ENCODE measurements around the gene AIMP1. TPM values are rescaled to one million over a fixed set of nuclear protein-coding genes. Genes with fewer than 3 reads are reported as not detected.

AIMP1 gene
- total RNA-seq, 1 donor from 2014 or later = 36.3 TPM

DNA sequence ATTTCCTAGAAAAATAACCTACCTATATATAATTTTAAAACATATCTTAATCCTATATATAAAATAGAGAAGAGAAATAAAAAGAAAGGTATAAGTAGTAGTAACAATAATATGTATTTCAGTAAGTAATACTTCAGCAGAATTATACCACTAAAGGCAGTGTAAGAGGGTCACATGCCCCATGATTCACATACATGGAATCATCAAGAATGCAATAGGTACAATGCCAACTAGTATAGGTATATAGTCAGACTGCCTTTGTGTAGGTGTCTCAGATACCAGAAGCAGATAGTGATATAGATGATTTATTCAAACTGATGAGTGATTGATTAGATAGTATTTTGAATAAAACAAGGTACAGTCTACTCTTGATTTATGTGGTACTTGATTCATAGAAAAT is 9.4 kb downstream of the AIMP1 start:
- no peak for TF ChIP-seq CTCF (IDR thresholded peaks at IDR 0.05; ENCODE audit: unreplicated experiment)
- H3K27ac Mint-ChIP-seq = no peak overlapping the region
- no peak overlapping the region for H3K4me3 Mint-ChIP-seq (ENCODE audit: low read depth)
- DNase-seq (ENCODE audit: low spot score, unreplicated experiment) = no peak
- H3K27me3 Mint-ChIP-seq = no peaks in the 10 kb centered on the region
- H3K9me3 Mint-ChIP-seq (ENCODE audit: low read depth) = no peaks in the 10 kb centered on the region
- H3K4me1 Mint-ChIP-seq (ENCODE audit: low read depth) = peaks cover 4% of the 10 kb centered on the region
- H3K36me3 Mint-ChIP-seq (ENCODE audit: insufficient read depth) = peaks cover 15% of the 10 kb centered on the region

- peaks cover 4% of the 10 kb centered on the region for H3K4me1 Mint-ChIP-seq (ENCODE audit: low read depth)
- TF ChIP-seq CTCF (IDR thresholded peaks at IDR 0.05; ENCODE audit: unreplicated experiment) = peak; percentile 75
- peaks cover 15% of the 10 kb centered on the region for H3K36me3 Mint-ChIP-seq (ENCODE audit: insufficient read depth)
- DNase-seq (ENCODE audit: low spot score, unreplicated experiment) = no peak
- no peak overlapping the region for H3K4me3 Mint-ChIP-seq (ENCODE audit: low read depth)
- no peak overlapping the region for H3K27ac Mint-ChIP-seq
- H3K9me3 Mint-ChIP-seq (ENCODE audit: low read depth) = no peaks in the 10 kb centered on the region
- H3K27me3 Mint-ChIP-seq = no peaks in the 10 kb centered on the region
Measured at GRCh38 chr4:106329041-106329618, 12.8 kb downstream of the AIMP1 start.

DNA sequence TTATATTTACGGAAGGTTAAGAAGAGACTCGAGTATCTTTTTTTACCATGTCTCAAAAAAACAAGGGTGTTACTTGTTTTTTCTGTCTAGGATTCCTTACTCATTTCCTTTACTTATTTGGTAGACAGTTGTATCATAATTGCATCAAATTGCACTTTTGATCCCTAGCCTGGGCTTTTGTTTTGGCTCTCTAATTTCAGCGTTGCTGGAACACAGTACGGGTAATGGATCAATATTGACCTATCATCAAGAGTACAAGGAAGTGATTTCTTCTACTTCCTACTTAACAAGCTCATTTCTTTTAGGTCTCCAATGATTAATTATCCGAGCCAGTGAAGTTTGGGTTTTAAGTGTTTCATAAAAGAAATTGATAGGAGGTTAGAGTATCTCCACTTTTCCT is 16.8 kb downstream of the AIMP1 start:
- no peak overlapping the region for H3K4me3 Mint-ChIP-seq (ENCODE audit: low read depth)
- peaks cover 4% of the 10 kb centered on the region for H3K4me1 Mint-ChIP-seq (ENCODE audit: low read depth)
- peaks cover 4% of the 10 kb centered on the region for H3K9me3 Mint-ChIP-seq (ENCODE audit: low read depth)
- H3K27ac Mint-ChIP-seq = peak overlapping the region; percentile 73
- TF ChIP-seq CTCF (IDR thresholded peaks at IDR 0.05; ENCODE audit: unreplicated experiment) = no peak
- H3K27me3 Mint-ChIP-seq = no peaks in the 10 kb centered on the region
- H3K36me3 Mint-ChIP-seq (ENCODE audit: insufficient read depth) = peaks cover 35% of the 10 kb centered on the region
- DNase-seq (ENCODE audit: low spot score, unreplicated experiment) = no peak

- Mint-ChIP-seq H3K4me3 (ENCODE audit: low read depth) (no peak overlapping the region), H3K4me1 (ENCODE audit: low read depth) (peaks cover 4% of the 10 kb centered on the region), H3K9me3 (ENCODE audit: low read depth) (peaks cover 4% of the 10 kb centered on the region), H3K36me3 (ENCODE audit: insufficient read depth) (peaks cover 49% of the 10 kb centered on the region), H3K27me3 (no peaks in the 10 kb centered on the region), H3K27ac (no peak overlapping the region)
- TF ChIP-seq CTCF (IDR thresholded peaks at IDR 0.05; ENCODE audit: unreplicated experiment) = no peak
- DNase-seq (ENCODE audit: low spot score, unreplicated experiment) = no peak
Measured at GRCh38 chr4:106334741-106335470, 18.6 kb downstream of the AIMP1 start.

DNA sequence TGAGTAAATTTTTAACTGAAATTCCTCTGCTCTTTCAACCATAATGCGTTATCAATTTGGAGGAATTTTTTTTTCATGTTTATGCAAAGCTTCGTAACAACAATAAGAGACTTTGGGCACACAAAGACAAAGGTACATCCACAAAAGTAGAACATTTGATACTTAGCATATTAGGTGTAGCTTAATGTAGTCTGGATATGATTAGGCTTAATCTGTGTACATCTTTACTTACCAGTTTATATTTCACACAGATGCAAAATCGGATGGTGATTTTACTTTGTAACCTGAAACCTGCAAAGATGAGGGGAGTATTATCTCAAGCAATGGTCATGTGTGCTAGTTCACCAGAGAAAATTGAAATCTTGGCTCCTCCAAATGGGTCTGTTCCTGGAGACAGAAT is 20.3 kb downstream of the AIMP1 start:
- H3K4me3 Mint-ChIP-seq (ENCODE audit: low read depth) = no peak overlapping the region
- H3K27ac Mint-ChIP-seq = no peak overlapping the region

More for the DNA sequence above, 20.3 kb downstream of the AIMP1 start:
- Mint-ChIP-seq H3K36me3 (ENCODE audit: insufficient read depth) (peaks cover 57% of the 10 kb centered on the region), H3K4me1 (ENCODE audit: low read depth) (peaks cover 4% of the 10 kb centered on the region), H3K27me3 (no peaks in the 10 kb centered on the region), H3K9me3 (ENCODE audit: low read depth) (peaks cover 15% of the 10 kb centered on the region)
- TF ChIP-seq CTCF (IDR thresholded peaks at IDR 0.05; ENCODE audit: unreplicated experiment) = no peak
- no peak for DNase-seq (ENCODE audit: low spot score, unreplicated experiment)

Measured in progenitor cell of endocrine pancreas (in vitro differentiated cells).